Measurements from ENCODE around the gene LCA5L.
"Not testable (repeated sequence)": the region's sequence is repeated elsewhere in the genome, so short reads cannot be mapped to it uniquely, and the experiment has no call there.

Gene LCA5L

GRCh38 chr21:39386899-39387298 lies 58.7 kb downstream of the LCA5L start:
- no peak for FAIRE-seq

- no peak for FAIRE-seq
These were observed 59.4 kb downstream of the LCA5L start for GRCh38 chr21:39386194-39386593.

- no peak for FAIRE-seq
These were observed 60.1 kb downstream of the LCA5L start for GRCh38 chr21:39385299-39386145.

DNA sequence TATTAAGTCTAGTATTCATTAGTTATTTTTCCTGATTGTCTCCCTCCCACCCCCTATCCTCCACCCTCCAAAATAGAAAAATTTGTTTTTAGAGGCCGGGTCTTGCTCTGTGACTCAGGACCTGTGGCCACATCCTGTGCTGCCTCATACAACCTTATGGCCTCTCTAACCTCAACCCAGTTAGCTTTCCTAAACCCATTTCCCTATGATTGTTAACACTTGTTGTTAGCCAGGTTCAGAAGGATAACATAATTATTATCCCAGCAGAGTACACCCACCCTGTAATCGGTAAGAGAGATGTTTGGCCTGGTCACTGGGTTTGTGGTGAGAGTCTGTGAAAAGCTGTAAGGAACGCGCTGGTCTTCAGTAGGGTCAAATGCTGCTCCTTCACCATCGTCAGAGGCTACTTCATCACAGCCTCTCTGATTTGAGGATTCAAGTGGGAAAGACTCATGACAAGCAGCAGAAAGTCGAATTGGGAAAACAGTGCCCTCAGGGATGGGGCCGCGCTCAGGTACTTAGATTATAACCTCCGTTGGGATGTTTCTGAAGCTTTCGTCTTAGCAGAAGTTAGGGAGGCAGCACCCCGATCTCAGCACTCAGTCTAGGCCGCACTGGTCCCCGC lies 60.8 kb downstream of the LCA5L start:
- no peak for FAIRE-seq

GRCh38 chr21:39382096-39382495 lies 63.5 kb downstream of the LCA5L start:
- not testable (repeated sequence) for FAIRE-seq

DNA sequence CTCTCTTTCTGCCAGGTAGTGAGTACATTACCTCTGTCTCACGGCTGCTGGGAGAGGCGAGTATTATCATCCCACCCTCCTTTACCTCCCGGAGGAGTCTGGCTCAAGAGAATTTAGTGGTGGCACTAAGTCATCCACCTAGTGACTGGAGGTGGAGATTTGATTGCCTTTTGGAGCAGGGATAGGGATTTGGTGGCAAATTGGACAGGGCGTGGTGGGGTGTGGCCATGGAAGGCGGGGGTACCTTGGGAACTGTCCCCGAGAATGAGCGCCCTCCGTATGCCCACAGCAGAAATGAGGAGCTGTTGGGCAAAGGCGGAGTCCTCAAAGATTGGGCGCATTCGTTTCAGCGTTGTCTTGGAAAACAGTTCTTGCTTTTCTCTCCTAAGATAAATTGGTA lies 64.6 kb downstream of the LCA5L start:
- FAIRE-seq: no peak

DNA sequence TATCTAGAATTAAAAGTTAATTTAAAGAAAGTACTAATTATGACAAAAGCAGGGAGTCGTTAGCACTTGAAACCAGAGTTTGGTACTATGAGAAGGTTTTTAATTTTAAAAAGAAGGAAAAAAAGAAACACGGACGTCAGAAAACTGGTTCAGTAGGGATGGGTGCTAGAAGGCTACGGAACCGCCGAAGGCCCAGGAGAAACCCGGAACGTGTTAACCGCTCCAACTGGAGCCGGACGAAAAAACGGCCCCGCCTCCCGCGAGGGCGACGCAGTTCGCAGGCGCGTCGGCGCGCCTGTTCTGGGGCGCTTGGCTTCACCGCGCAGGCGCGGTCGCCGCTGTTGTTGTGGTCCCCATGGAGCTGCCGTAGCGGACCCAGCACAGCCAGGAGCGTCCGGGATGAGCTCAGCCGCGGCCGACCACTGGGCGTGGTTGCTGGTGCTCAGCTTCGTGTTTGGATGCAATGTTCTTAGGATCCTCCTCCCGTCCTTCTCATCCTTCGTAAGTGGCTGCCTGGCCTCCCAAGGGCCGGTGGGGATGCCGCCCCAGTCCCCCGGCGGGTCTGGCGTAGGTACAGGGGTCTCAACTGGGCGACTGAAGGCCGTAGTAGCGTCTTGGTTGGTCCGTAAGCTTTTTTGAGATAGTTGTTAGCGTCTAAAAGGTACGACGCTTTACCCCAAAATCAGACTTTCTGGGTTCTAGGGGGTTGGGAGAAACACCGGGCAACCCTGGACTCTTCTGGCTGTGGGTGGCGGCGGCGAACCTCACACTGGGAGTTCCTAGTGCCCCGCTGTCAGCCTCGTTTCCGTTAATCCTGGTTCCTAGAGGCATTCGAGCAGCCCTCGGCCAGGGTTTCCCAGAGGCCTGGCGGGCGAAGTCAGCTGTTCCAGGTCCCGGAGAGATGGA lies 65.3 kb downstream of the LCA5L start:
- FAIRE-seq: no peak

DNA sequence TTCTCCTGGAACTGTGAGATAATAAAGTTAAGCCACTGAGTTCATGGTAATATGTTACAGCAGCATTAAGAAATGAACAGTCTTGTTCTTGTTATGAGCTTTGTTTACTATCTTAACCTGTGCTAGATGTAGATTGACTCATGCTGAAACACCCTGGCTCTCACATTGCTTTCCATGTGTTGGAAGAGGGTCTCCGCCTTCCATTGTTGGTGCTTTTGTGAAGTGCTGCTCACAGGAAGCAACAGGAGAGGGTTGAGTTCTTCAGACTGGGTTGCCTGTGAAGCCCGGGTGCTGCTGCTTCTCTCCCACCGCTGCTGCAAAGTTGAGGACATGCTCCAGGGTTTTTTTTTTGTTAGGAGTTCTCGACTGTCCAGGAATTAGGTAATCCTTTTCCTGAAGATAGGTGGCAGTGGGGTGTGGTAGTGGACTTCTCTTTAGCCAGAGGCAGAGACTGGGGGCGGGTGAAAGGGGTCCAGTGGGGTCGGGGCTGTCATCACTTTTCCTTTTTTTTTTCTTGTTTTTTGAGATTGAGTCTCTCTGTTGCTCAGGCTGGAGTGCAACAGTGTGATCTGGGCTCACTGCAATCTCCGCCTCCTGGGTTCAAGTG lies 68.0 kb downstream of the LCA5L start:
- FAIRE-seq: no peak

DNA sequence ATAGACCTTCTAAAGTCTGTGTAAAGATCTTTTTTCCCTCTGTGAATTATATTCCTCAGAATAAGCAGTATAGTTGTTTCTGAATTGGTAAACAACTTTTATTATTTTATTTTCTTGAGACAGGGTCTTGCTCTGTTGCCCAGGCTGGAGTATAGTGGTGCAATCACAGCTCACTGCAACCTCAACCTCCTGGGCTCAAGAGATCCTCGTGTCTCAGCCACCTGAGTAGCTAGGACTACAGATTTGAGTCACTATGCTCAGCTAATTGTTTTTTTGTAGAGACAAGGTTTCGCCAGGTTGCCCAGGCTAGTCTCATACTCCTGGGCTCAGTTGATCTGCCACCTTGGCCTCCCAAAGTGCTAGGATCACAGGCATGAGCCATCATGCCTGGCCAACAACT lies 70.1 kb downstream of the LCA5L start:
- no peak for FAIRE-seq

GRCh38 chr21:39374046-39374445 lies 71.5 kb downstream of the LCA5L start:
- FAIRE-seq: no peak

GRCh38 chr21:39373634-39374033 lies 71.9 kb downstream of the LCA5L start:
- no peak for FAIRE-seq

GRCh38 chr21:39369896-39370288 lies 75.7 kb downstream of the LCA5L start:
- not testable (repeated sequence) for FAIRE-seq

DNA sequence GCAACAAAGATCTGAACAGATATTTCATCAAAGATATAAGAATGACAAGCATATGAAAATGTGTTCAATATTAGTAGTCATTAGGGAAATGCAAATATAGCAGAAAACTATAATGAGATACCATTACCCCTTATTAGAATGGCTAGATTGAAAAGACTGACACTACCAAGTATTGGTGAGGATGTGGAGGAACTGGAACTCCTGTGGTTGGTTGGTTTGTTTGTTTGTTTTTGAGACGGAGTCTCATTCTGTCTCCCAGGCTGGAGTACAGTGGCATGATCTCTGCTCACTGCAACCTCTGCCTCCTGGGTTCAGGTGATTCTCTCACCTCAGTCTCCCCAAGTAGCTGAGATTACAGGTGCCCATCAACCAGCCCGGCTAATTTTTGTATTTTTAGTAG lies 77.8 kb downstream of the LCA5L start:
- FAIRE-seq: no peak

- no peak for FAIRE-seq
These were observed 79.0 kb downstream of the LCA5L start for GRCh38 chr21:39366563-39366962.

- peak; percentile 68 for FAIRE-seq
These were observed 80.6 kb downstream of the LCA5L start for GRCh38 chr21:39364949-39365348.

DNA sequence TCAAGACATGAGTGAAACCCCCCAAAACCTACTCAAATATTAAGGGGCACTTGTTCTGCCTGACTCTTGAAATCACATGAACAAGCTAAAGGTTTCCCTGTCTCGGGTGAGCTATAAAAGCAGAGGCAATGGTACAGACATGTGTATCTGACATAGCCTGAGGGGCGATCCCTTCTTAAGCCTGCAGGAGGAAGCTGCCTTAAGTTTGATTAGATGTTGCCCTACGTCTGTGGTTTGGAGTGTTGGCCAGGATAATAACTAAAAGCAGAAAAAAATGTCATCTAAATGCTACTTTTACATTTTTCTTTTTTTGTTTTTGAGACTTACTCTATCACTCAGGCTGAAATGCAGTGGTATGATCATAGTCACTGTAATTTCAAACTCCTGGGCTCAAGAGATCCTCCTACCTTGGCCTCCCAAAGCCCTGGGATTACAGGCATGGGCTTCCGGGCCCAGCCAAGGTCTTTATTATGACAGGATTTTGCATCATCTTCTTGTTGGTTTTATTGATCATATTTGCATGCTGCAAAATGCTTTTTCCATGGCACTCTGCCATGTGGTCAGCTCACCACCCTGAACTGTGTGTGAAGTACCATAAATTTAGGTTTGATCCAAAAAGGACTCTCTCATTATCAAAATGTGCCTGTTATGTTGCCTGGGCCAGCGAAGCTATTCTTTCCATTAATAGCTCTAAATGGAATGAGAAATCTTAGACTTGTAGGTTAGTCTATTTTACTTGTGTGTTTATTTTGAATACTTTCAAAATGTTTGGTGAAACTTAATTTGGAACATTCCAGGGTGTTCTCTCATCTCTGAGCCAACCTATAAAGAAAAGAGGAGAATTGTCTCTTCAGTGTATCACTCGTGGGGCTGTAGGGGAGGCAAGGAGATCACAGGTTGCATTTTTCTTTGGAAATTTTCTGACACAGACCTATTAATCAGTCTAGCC lies 81.7 kb downstream of the LCA5L start:
- FAIRE-seq: peak; percentile 88

DNA sequence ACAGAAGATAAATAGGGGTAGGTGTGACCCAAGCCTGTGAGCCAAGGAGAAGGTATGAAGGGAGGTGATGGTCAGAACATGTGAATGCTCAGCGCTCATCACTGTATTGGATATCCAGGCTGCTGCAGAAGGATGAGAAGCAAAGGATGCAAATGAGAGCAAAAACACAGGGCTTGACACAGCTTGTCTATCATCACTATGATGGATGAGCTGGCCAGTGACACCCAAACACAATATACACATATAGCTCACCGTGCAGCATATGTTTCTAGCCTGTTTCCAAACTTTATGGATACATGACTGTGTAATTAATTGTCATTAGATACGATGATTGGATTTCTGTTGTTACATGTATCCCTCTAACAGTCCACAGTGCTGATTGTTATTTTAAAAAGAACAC lies 82.8 kb downstream of the LCA5L start:
- no peak for FAIRE-seq

DNA sequence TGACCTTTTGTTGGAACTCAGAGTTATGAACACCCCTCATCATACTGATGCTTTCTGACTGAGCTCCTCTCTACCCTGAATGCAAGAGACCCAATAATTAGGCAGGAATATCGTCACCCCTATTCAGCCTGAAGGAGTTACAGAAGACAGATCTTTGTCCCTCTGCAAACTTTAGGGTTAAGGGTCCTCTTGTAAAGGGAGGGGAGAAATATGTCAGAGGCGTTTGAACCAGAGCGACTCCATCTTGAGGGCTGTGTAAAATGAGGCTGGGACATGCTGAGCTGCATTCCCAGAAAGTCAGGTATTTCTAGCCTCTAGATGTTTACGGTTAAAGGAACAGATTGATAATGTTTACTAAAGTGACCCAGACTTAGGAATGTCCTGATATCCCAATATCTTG lies 86.2 kb downstream of the LCA5L start:
- FAIRE-seq: no peak
